ENCODE results near the gene ZNF524. TPM values are rescaled to one million over a fixed set of nuclear protein-coding genes. Genes with fewer than 3 reads are reported as not detected.

Gene ZNF524
- total RNA-seq, 2 donors from 2014 or later = 17.7 to 25.8 TPM

DNA sequence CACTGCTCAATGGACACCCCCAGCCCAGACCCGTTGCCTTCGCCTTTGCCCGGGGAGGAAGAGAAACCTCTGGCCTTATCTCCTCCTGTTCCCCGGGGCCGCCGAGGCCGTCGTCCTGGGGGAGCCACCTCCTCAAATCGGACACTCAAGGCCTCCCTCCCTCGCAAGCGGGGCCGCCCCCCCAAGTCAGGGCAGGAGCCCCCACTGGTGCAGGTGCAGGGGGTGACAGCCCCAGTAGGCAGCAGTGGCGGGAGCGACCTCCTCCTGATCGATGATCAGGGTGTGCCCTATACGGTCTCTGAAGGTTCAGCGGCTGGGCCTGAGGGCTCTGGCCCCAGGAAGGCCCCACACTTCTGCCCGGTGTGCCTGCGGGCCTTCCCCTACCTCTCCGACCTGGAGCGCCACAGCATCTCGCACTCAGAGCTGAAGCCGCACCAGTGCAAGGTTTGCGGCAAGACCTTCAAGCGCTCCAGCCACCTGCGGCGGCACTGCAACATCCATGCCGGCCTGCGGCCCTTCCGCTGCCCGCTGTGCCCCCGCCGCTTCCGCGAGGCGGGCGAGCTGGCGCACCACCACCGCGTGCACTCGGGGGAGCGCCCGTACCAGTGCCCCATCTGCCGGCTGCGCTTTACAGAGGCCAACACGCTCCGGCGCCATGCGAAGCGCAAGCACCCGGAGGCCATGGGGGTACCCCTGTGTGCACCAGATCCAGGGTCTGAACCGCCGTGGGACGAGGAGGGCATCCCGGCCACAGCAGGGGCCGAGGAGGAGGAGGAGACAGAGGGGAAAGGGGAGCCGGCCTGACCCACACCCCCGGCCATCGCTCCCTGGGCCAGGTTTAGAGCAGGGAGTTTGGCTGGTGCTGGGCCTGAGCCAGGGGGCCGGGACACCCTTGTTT, 2.3 kb downstream of the ZNF524 start:
- no peak for DNase-seq (ENCODE audit: low spot score)

DNA sequence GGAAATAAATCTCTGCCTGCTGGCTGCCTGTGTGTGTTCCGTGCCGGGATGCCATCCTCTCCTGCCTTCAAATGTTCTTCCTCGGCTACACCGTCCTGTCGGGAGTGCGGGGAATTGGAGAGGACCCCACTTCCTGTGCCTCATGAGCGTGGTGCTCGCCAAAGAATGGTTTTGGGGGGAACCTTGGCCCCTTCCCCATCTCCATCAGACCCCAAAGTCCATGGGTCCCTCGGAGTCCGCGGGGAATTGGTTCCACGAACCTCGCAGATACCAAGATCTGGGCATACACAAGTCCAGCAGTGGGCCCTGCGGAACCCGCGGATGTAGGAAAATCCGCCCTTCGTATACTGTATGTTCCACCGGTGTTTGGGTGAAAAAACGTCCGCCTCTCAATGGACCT, 3.0 kb downstream of the ZNF524 start:
- H3K9me3 ChIP-seq = no peaks in the 10 kb centered on the region
- H3K36me3 ChIP-seq = peaks cover 9% of the 10 kb centered on the region
- no peak overlapping the region for H3K27ac ChIP-seq
- no peaks in the 10 kb centered on the region for H3K27me3 ChIP-seq
- H3K4me3 ChIP-seq = no peak overlapping the region
- no peak for DNase-seq (ENCODE audit: low spot score)
- no peak for TF ChIP-seq CTCF (IDR thresholded peaks at IDR 0.05)
- H3K4me1 ChIP-seq = peaks cover 0 to 43% of the 10 kb centered on the region in 2 donors

More for the DNA sequence above, 2.3 kb downstream of the ZNF524 start:
- H3K9me3 ChIP-seq = no peaks in the 10 kb centered on the region
- H3K36me3 ChIP-seq = peaks cover 9% of the 10 kb centered on the region
- H3K27me3 ChIP-seq = no peaks in the 10 kb centered on the region
- H3K4me3 ChIP-seq = no peak overlapping the region
- no peak for TF ChIP-seq CTCF (IDR thresholded peaks at IDR 0.05)
- peaks cover 0 to 45% of the 10 kb centered on the region in 2 donors for H3K4me1 ChIP-seq
- H3K27ac ChIP-seq = no peak overlapping the region

- Histone ChIP-seq H3K4me1 (peaks cover 0 to 37% of the 10 kb centered on the region in 2 donors), H3K27me3 (no peaks in the 10 kb centered on the region), H3K27ac (peak overlapping the region; percentile 96 to 98), H3K36me3 (peaks cover 9% of the 10 kb centered on the region), H3K9me3 (no peaks in the 10 kb centered on the region), H3K4me3 (peak overlapping the region in 1 of 2 donors; percentile 99)
- no peak for TF ChIP-seq CTCF (IDR thresholded peaks at IDR 0.05)
- DNase-seq (ENCODE audit: low spot score) = no peak
Measured at GRCh38 chr19:55603581-55604292, 3.6 kb downstream of the ZNF524 start.

DNA sequence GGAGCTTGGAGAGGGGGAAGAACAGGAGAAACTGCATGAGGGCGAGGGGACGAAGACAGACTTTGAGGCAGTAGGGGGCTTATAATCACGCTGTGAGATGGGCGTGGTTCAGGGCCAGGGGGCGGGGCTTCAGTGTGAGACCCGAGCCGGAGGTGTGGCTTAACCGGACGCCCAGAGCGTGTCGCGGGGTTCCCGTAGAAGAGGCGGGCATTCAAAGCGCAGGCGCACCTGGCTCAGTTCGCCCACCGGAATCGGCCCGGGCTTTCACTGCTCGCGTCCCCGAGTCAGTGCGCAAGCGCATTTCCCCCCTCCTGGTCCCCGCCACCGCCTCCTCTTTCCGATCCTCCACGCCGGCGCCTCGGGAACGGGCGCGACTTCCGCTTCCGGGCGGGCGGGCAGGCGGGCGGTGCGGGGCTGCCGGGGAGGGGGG, 5.1 kb downstream of the ZNF524 start:
- Histone ChIP-seq H3K36me3 (peaks cover 21% of the 10 kb centered on the region), H3K4me1 (peaks cover 0 to 45% of the 10 kb centered on the region in 2 donors), H3K4me3 (peak overlapping the region; percentile 94 to 99), H3K27ac (peak overlapping the region; percentile 96 to 98), H3K9me3 (no peaks in the 10 kb centered on the region), H3K27me3 (no peaks in the 10 kb centered on the region)
- DNase-seq (ENCODE audit: low spot score) = peak; percentile 96
- no peak for TF ChIP-seq CTCF (IDR thresholded peaks at IDR 0.05)

DNA sequence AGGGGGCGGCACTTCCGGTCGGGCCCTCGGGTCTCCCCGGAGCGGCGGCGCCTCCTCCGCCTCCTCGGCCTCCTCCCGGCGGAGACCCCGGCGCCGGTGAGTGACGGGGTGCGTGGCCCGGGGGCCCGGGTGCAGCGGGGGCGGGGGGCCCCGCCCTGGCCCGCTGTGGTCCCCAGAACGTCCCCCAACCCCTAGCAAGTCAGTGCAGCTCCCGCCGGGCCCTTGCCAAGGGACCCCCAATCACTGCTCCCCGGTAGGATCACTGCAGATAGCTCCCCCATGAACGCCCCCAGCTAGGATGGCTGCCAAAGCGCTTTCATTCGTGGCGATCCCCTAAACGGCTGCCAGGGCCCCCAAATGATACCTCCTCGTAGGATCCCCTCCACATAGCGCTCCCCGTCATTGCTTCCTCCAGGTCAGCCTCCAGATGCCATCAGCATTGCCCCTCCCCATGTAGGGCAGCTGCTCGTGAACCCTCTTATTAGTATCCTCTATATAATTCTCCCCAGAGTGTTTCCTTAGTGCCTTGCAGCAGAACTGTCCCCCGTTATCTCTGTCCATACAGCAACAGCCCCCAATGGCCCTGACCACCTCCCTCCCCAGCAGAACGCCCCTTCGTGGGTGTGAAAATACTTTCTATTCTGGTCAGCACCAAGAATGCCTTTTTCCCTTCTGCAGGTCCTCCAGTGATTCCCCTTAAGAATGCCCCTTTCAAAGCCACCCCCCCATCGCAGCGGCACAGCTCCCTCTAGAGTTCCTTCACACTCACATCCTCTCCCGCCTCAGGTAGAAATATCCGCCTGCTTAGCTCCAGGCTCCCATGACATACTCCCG, 5.8 kb downstream of the ZNF524 start, which contains the start of gene ZNF865:
ZNF865 (plus strand) TSS at position 11 of the 834 bp plus-strand sequence. CDS start 7,972 bp downstream, outside the sequence.
- DNase-seq (ENCODE audit: low spot score) = peak; percentile 81
- H3K4me1 ChIP-seq = peaks cover 0 to 48% of the 10 kb centered on the region in 2 donors
- peak in 1 of 2 donors; percentile 71 for TF ChIP-seq CTCF (IDR thresholded peaks at IDR 0.05)
- peaks cover 26% of the 10 kb centered on the region for H3K36me3 ChIP-seq
- H3K4me3 ChIP-seq = peak within 1 kb of the TSS; percentile 94 to 99
- no peaks in the 10 kb centered on the region for H3K9me3 ChIP-seq
- H3K27ac ChIP-seq = peak within 1 kb of the TSS; percentile 96 to 98
- H3K27me3 ChIP-seq = no peaks in the 10 kb centered on the region
